ENCODE measurements around the gene STAP2.

STAP2 gene

GRCh38 chr19:4370418-4371041, 31.9 kb upstream of the STAP2 start:
- no peak for DNase-seq

GRCh38 chr19:4369888-4370260, 31.2 kb upstream of the STAP2 start:
- no peak for DNase-seq

DNA sequence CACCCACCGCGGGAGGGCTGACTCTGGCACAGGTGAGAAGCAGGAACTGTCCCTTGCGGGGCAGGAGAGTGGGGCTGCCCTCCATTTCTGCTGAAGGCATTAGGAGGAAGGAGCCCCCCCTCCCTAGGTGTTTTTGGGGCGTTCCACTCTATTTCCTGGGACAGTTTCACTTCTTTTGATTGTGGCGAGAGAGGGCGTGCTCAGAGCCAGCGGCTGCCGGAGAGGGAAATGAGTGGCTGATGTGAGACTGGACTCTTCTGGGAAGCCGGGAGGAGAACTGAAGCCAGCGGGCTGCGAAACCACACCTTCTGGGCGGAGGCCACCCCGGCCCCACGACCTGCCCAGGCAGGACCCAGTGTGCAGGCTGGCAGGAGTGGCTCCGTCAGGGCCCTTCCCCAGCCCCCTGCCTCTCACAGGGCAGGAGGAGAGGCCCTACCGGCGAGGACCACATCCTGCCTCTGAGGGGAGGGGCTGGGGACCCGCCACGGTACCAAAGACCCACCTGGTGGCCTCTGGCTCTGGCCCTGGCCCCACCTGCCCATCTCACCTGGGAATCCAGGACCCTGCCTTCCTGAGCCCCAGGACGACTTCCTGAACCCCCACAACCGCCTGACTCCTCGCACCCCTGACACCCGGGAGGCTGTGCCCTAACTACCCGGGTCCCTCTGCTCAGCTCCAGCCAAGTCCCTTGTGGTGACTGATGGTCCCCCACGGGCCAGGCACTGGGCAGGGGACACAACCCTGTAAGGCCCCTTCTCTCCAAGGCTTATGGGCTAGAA, 30.7 kb upstream of the STAP2 start:
- no peak for DNase-seq

- DNase-seq, result no peak
Observed at GRCh38 chr19:4368128-4368820, 29.6 kb upstream of the STAP2 start.

- no peak for DNase-seq
Observed at GRCh38 chr19:4367781-4368127, 29.1 kb upstream of the STAP2 start.

DNA sequence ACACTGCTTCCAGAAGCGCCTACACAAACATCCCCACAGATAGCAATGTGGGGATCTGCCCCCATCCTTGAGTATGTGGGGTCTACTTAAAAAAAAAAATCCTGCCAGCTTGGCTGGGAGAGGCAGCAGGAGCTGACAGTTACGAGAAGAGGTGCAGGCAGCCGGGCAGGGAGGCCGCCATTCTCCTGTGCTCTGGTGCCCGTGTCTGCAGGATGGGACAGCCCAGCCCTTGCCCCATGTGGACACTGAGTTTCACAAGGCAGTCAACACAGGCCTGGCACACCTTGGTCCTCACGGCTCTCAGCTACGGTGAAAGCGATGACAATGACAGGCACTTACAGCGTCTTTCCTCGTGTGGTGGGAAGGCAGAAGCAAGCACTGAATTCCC, 28.7 kb upstream of the STAP2 start:
- no peak for DNase-seq

- no peak for DNase-seq
Observed at GRCh38 chr19:4366666-4367335, 28.2 kb upstream of the STAP2 start.

DNA sequence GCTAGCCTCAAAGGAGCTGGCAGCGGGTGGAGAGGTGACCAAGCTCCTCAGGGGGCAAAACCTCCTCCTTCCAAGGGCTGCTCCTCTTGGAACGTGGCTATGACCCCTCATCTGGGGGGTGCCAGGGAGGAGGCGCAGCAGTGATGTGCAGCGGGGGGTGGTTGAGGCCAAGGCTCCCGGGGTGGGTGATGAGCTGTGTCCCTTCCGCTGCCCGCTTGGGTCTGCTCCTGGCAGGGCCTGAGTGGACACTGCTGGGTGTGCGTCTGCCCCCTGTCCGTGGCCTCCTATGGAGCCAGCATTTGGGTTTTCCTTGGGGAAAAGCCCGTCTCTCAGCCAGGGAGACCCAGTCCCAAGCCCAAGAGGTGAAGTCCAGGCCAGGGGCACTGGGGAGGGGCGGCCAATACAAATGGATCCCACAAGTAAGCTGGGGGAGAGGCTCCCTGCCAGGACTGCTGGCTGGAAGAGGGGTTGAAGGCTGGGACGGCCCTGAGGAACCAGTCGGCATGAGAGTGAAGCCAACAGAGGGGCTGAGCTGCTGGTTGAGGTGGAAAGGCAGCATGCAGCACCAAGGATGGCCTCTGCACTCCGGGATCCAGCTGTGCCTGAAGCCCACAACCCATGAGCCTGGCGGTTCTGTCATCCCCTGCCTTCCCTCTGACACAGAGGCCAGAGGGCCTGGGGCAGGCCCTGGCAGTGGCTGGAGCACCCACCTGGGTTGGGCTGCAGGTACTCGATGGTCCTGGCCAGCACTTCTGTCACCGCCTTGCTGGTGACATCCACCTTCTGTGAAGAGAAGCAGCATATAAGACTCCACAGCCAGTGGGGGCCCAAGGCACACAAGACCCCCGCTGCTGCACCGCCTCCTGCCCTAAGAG, 27.4 kb upstream of the STAP2 start:
- DNase-seq, result no peak

- DNase-seq, result no peak
Observed at GRCh38 chr19:4365341-4365740, 26.7 kb upstream of the STAP2 start.

DNA sequence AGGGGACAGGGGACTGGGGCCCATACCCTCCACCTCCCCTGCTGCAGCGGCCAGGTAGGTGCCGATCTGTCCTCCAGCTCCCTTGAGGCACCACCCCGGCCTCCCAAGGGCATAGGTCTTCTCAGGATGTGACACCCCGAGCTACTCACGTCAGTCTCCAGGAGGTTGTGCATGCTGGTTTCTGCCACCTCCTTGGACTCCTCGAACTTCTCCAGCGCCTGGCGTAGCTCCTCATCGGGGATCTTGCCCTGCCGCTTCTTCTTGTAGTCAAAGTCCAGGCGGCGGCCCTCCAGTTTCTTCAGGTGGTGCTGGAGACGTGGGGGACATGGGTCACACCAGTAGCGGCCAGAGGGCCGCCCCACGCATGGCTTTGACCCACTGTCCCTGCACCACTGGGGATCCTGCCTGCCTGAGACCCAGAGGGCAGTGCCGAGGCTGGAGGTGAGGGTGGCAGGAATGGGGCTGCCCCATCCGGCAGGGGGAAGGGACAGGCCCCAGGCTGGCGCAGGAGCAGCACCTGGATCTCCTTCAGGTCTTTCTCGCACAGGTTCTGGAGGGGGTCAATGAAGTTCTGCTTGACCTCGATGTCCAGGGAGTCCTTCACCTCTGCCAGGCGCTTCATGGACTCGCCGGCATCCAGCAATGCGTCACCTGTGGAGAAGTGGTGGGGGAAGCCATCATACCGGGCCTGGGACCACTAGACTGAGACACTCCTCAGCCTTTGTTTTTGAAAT, 25.1 kb upstream of the STAP2 start:
- DNase-seq, result no peak

DNA sequence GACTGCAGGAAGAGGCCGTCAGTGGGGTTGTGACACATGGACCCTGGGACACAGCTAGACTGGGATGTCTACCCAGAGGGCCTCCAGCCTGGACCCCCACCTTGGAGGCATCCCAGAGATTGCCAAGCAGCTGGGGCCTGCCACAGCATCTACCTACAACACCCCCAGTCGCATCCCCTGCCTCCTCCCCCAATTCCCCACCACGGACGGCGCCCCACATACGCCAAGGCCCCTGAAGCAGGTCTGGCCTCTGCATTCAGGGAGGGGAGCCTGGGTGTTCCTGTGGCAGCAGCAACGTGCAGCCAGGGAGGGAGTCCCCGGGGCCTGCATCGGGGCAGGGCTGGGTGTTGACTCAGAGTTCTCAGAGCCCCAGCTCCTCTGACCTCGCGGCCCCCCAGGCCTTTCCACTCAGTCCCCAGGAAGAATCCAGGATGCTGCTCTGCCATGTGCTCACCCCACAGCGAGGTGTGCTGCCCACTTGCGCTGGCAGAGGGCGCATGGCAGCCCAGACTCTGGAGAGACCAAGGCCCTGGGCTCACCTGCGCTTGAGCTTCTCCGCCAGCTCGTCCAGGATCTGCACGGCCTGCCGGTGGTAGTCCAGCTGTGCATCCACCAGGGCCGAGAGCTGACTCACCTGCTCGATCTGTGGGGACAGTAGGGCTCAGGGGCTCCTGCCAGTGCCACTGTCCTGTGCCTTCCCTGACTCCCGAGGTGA, 24.4 kb upstream of the STAP2 start:
- DNase-seq, result no peak

DNA sequence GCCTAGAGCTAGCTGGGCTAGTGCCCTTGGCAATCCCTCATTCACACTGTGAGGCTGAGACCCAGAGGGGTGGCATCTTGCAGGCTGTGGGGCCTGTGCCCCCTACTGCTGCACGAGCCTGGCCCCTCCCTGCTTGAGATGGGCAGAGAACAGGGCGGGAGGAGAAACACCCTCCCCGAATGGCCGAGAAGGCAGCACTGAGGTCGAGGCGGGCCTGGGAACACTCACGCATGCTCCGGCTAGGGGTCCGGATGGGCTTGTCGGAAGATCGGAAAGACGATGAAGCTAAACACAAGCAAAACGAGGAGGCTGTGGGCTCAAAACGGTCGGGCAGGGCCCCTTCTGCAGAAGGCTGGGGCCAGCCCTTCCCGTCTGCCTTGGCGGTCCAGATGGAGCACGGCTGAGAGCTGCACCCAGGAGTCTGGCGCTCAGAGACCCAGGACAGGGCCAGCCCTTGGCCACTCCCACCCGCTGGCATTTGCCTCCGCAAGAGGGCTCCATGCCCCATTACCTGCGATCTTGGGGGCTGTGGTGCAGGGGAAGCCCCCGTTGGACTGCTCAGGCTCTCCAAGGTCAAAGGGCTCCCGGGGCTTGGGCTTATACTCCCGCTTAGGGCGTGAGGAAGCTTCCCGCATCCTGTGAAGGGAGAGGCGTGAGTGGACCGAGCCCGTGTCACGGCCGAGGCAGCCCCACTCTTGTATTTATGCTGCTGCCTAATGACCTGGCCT, 23.6 kb upstream of the STAP2 start:
- no peak for DNase-seq

DNA sequence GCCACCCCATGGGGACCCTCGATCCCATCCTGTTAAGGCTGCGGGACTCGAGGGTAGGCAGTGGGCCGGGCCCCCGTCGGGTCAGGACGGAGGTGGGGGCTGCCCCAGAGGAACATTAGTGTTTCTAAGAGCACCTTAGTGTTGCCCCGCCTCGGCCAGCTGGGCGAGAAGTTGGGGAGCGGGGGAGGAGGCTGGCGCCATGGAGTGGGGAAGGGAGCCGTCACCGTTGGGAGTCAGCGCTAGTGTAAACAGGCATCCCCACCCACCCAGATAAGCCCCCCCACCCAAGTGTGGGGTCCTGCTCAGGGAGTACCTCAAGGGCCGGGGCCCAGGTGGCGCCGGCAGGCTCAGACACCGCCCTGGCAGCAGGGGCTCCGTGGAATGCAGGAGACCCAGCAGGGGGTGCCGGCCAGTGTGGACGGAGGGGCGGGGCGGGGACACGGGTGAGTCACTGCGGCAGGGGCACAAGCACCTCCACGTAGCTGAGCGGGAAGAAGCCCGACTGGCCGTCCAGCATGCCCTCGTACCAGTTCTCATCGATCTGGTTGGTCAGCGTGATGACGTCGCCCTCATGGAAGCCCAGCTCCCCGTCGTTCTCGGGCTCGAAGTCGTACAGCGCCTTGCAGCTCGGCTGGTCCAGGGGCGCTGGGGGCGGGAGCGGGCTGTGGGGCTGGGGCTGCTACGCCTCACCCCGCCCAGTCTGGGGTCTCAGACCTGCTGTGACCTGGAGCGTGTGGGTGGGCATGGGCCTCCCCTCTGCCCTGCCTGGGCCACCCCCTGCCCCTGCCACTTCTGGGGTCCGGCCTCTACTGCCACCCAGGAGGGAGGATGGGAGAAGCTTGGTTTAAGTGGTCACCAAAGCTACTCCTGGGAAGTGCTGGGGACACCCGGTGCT, 22.8 kb upstream of the STAP2 start:
- DNase-seq, result no peak

GRCh38 chr19:4360641-4361151, 22.1 kb upstream of the STAP2 start:
- no peak for DNase-seq

- no peak for DNase-seq
Observed at GRCh38 chr19:4360081-4360569, 21.5 kb upstream of the STAP2 start.

- DNase-seq, result no peak
Observed at GRCh38 chr19:4359627-4360000, 21.0 kb upstream of the STAP2 start.

GRCh38 chr19:4358709-4359626, 20.3 kb upstream of the STAP2 start:
- DNase-seq, result no peak

DNA sequence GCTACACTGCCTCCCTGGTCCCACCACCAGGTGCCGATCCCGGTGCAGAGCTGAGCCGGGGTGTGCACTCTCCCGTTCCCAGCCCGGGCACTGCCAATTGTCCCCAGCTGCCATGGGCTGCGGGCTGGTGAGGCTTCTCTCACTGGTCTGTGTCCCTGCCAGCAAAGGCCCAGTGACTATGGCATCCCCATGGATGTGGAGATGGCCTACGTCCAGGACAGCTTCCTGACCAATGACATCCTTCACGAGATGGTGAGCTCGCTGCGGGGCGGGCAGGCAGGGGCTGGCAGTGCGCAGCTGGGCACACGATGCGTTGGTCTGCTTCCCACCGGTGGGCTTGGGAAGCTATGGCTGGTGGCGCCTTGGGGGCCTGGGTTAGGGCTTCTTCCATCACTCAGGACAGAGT, 19.3 kb upstream of the STAP2 start:
- DNase-seq, result no peak
